Measurements from ENCODE around the gene PLPPR1.

DNA sequence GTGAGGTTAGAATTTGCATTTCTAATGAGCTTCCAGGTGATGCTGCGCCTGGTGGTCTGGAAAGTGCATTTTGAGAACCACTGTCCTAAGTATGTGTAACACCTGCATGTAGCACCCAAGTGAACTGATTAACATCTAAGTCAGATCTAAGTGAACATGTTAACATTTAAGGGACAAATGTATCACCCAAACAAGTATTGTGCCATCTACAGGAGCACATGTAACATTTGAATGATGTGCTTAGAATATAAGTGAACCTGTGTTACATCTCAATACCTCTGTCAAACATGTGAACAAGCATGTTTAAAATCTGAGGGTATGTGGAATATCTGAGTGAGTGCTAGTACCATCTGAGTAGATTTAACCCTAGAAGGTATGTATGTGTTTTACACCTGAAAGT, 68.7 kb downstream of the PLPPR1 start:
- TF ChIP-seq POLR2AphosphoS5 (IDR thresholded peaks at IDR 0.05; ENCODE audit: low read depth, low read length) (no peak), EP300 (IDR thresholded peaks at IDR 0.05; ENCODE audit: borderline replicate concordance in 1 of 2, low read depth in 1 of 2, low read length in 1 of 2) (no peak), TAF1 (IDR thresholded peaks at IDR 0.05; ENCODE audit: borderline replicate concordance, low read depth, low read length) (no peak), TCF12 (IDR thresholded peaks at IDR 0.05) (no peak), FOXM1 (IDR thresholded peaks at IDR 0.05; ENCODE audit: low read depth) (no peak), SIN3A (IDR thresholded peaks at IDR 0.05; ENCODE audit: borderline replicate concordance, low read depth, low read length) (no peak), RFX5 (IDR thresholded peaks at IDR 0.05; ENCODE audit: low read length) (no peak), GABPA (IDR thresholded peaks at IDR 0.05; ENCODE audit: low read depth) (no peak), YY1 (IDR thresholded peaks at IDR 0.05; ENCODE audit: low read depth) (no peak)
- TF ChIP-seq, protein P1, sequence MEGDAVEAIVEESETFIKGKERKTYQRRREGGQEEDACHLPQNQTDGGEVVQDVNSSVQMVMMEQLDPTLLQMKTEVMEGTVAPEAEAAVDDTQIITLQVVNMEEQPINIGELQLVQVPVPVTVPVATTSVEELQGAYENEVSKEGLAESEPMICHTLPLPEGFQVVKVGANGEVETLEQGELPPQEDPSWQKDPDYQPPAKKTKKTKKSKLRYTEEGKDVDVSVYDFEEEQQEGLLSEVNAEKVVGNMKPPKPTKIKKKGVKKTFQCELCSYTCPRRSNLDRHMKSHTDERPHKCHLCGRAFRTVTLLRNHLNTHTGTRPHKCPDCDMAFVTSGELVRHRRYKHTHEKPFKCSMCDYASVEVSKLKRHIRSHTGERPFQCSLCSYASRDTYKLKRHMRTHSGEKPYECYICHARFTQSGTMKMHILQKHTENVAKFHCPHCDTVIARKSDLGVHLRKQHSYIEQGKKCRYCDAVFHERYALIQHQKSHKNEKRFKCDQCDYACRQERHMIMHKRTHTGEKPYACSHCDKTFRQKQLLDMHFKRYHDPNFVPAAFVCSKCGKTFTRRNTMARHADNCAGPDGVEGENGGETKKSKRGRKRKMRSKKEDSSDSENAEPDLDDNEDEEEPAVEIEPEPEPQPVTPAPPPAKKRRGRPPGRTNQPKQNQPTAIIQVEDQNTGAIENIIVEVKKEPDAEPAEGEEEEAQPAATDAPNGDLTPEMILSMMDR (IDR thresholded peaks at IDR 0.05): no peak
- TF ChIP-seq, protein P2, sequence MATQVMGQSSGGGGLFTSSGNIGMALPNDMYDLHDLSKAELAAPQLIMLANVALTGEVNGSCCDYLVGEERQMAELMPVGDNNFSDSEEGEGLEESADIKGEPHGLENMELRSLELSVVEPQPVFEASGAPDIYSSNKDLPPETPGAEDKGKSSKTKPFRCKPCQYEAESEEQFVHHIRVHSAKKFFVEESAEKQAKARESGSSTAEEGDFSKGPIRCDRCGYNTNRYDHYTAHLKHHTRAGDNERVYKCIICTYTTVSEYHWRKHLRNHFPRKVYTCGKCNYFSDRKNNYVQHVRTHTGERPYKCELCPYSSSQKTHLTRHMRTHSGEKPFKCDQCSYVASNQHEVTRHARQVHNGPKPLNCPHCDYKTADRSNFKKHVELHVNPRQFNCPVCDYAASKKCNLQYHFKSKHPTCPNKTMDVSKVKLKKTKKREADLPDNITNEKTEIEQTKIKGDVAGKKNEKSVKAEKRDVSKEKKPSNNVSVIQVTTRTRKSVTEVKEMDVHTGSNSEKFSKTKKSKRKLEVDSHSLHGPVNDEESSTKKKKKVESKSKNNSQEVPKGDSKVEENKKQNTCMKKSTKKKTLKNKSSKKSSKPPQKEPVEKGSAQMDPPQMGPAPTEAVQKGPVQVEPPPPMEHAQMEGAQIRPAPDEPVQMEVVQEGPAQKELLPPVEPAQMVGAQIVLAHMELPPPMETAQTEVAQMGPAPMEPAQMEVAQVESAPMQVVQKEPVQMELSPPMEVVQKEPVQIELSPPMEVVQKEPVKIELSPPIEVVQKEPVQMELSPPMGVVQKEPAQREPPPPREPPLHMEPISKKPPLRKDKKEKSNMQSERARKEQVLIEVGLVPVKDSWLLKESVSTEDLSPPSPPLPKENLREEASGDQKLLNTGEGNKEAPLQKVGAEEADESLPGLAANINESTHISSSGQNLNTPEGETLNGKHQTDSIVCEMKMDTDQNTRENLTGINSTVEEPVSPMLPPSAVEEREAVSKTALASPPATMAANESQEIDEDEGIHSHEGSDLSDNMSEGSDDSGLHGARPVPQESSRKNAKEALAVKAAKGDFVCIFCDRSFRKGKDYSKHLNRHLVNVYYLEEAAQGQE (IDR thresholded peaks at IDR 0.05; ENCODE audit: low read depth, low read length): no peak
- TF ChIP-seq, protein P3, sequence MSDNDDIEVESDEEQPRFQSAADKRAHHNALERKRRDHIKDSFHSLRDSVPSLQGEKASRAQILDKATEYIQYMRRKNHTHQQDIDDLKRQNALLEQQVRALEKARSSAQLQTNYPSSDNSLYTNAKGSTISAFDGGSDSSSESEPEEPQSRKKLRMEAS (IDR thresholded peaks at IDR 0.05; ENCODE audit: low read depth): no peak
- TF ChIP-seq, protein P4, sequence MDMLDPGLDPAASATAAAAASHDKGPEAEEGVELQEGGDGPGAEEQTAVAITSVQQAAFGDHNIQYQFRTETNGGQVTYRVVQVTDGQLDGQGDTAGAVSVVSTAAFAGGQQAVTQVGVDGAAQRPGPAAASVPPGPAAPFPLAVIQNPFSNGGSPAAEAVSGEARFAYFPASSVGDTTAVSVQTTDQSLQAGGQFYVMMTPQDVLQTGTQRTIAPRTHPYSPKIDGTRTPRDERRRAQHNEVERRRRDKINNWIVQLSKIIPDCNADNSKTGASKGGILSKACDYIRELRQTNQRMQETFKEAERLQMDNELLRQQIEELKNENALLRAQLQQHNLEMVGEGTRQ (IDR thresholded peaks at IDR 0.05; ENCODE audit: borderline replicate concordance, low read depth, low read length): no peak
- TF ChIP-seq, protein P5, sequence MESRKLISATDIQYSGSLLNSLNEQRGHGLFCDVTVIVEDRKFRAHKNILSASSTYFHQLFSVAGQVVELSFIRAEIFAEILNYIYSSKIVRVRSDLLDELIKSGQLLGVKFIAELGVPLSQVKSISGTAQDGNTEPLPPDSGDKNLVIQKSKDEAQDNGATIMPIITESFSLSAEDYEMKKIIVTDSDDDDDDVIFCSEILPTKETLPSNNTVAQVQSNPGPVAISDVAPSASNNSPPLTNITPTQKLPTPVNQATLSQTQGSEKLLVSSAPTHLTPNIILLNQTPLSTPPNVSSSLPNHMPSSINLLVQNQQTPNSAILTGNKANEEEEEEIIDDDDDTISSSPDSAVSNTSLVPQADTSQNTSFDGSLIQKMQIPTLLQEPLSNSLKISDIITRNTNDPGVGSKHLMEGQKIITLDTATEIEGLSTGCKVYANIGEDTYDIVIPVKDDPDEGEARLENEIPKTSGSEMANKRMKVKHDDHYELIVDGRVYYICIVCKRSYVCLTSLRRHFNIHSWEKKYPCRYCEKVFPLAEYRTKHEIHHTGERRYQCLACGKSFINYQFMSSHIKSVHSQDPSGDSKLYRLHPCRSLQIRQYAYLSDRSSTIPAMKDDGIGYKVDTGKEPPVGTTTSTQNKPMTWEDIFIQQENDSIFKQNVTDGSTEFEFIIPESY (IDR thresholded peaks at IDR 0.05; ENCODE audit: borderline replicate concordance, low read depth): no peak
